Mucosa of stomach (tissue), 1 donor: ENCODE measurements around the gene CFAP74.

Experiments
- H3K27me3 ChIP-seq: one replicate; pipeline ENCODE4 v1.7.0; 2013; ENCODE audit warnings: mild to moderate bottlenecking, low read length; ENCODE audit not compliant: control insufficient read depth, insufficient read depth
- H3K36me3 ChIP-seq: one replicate; pipeline ENCODE4 v1.7.0; 2013; ENCODE audit warnings: low read length; ENCODE audit not compliant: control insufficient read depth, insufficient read depth
- H3K4me1 ChIP-seq: one replicate; pipeline ENCODE4 v1.7.0; 2013; ENCODE audit warnings: mild to moderate bottlenecking, low read length; ENCODE audit not compliant: control insufficient read depth, insufficient read depth
- H3K4me3 ChIP-seq: one replicate; pipeline ENCODE4 v1.7.0; 2013; ENCODE audit warnings: low read length
- H3K9ac ChIP-seq: one replicate; pipeline ENCODE4 v1.7.0; 2013; ENCODE audit warnings: mild to moderate bottlenecking, low read length, moderate library complexity
- H3K9me3 ChIP-seq: one replicate; pipeline ENCODE4 v1.7.0; 2013; ENCODE audit warnings: mild to moderate bottlenecking, low read length, moderate library complexity; ENCODE audit not compliant: control insufficient read depth
- donor health status: Pancreatic carcinoma.

The CFAP74 gene

DNA sequence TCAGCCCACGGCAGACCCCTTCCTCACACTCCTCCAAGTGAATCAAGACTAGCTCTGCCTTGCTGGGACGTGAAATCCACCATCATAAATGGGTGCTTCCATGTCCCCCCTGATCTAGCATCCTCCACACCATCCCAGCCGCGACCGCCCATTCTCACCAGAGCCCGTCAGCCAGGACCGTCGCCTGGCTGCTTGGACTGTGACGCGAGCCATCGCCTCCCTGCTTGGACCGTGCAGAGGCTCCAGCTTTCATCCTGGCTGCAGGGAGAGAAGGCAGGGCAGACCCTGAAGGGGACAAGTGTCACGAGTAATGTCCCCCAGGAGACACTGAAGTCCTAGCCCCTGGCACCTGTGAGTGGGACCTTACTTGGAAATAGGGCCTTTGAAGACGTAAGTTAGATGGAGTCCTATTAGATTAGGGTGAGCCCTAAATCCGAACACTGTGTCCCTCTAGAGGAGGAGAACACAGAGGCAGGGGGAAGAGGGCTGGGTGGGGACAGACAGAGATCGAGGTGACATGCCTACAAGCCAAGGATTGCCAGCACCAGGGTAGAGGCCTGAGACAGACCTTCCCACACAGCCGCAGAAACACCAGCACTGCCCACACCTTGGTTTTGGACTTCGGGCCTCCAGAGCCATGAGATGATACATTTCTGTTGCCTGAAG lies 33.9 kb upstream of the CFAP74 start:
- Histone ChIP-seq H3K4me3 (no peak overlapping the region), H3K27me3 (peaks cover 11% of the 10 kb centered on the region), H3K9ac (no peak overlapping the region), H3K9me3 (no peaks in the 10 kb centered on the region), H3K4me1 (no peaks in the 10 kb centered on the region), H3K36me3 (no peaks in the 10 kb centered on the region)

DNA sequence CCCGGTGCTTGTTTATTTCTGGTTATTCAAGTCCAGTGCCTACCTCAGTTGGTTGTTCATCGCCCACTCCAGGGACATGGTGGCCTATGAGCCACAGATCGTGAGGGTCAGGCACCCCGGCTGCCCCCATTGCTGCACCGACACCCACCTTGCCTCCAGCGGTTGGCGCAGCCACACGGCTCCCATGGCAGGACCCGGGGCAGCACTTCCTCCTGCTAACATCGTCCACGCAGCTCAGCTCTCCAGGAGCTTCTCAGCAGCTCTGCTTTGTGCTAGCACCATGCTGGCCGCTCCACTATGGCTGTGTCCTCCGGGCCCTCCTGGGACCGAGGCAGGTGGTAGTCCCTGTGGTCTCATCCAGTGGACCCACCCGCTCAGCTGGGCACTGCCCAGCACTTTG lies 32.7 kb upstream of the CFAP74 start:
- no peak overlapping the region for H3K4me3 ChIP-seq
- peaks cover 15% of the 10 kb centered on the region for H3K27me3 ChIP-seq
- no peaks in the 10 kb centered on the region for H3K4me1 ChIP-seq

DNA sequence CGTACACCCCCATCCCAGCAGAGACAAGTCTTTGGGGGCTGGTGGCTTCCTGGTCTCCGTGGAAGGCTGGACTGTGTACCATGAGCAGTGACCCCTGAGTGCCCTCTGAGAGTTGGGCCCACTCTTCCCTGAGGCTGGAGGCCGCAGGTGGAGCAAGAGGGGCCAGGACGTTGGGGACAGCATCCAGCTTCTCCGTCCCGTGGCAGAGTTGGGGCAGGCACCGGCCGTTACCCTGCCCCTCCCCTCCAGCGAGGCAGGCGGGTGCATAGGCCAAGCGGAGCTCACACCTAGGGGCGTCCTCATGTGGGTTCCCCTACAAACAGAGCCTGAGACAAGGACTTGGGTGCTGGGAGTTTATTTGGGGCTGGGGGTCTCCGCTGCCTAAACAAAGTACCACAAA lies 29.6 kb upstream of the CFAP74 start:
- Histone ChIP-seq H3K9ac (no peak overlapping the region), H3K9me3 (no peaks in the 10 kb centered on the region), H3K4me3 (no peak overlapping the region), H3K36me3 (no peaks in the 10 kb centered on the region), H3K4me1 (no peaks in the 10 kb centered on the region), H3K27me3 (peaks cover 10% of the 10 kb centered on the region)

More for the DNA sequence above, 32.7 kb upstream of the CFAP74 start:
- Histone ChIP-seq H3K36me3 (no peaks in the 10 kb centered on the region), H3K9me3 (no peaks in the 10 kb centered on the region), H3K9ac (no peak overlapping the region)

DNA sequence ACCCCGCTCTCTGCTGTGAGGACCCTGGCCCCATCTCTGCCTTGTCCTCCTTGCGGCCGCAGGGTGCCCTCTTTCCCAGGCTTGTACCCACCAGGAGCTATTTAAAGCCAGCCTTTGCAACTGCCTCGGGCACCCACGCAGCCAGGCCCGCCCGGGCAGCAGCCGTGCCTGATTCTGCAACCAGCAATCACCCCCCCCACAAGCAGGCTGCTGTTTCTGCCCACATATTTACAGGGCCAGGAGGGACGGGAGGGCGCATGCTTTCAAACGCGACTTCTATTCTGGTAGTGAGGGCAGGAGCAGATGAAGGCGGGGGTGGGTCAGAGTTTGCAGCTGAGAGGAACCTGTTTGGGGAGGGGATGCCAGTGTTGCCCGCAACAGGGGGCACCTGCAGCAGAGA lies 29.2 kb upstream of the CFAP74 start:
- Histone ChIP-seq H3K9ac (no peak overlapping the region), H3K36me3 (no peaks in the 10 kb centered on the region), H3K4me1 (no peaks in the 10 kb centered on the region), H3K27me3 (peaks cover 9% of the 10 kb centered on the region), H3K9me3 (no peaks in the 10 kb centered on the region), H3K4me3 (no peak overlapping the region)

DNA sequence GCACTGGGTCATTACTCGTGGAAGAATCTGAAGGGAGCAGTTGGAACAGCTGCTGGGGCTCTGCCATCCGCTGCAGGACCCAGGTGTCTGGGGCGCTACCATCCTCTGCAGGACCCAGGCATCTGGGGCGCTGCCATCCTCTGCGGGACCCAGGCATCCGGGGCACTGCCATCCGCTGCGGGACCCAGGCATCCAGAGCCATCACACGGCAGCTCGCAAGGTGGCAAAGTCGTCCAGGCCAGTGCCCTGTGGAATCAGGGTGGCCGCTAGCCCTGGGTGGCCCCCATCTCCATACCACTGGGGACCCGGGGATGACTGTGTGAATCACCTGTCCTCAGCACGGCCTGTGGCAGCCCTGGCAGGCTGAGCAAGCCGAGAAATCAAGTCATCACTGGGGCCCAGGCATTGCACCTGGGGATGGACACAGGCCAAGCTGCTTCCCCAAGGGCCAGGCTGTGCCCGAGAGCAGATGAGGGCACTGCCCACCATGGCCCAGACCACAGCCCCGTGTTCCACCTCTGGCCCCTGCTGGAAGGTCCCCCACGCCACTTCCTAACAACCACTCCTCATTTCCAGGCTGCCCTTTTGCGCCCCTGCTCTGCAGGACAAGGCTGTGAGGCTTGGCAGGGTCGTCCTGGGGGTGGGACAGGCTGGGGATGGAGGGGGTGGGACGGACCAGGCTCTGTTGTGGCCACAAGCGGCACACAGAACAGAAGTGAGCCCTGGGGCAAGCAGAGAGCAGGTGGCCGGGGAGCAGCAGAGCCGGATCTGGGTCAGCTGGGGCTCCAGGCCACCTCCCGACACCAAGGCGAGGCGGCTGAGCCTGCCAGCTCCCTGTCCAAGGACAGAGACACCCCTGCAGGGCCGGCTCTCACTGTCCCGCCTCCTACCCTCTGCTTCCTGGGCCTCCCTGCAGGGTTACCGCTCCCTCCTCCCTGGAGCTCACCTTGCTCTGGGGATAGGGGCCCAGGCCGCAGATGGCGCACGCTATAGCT lies 28.3 kb upstream of the CFAP74 start:
- Histone ChIP-seq H3K9ac (no peak overlapping the region), H3K4me1 (no peaks in the 10 kb centered on the region), H3K27me3 (peaks cover 9% of the 10 kb centered on the region), H3K9me3 (no peaks in the 10 kb centered on the region), H3K4me3 (no peak overlapping the region), H3K36me3 (no peaks in the 10 kb centered on the region)

DNA sequence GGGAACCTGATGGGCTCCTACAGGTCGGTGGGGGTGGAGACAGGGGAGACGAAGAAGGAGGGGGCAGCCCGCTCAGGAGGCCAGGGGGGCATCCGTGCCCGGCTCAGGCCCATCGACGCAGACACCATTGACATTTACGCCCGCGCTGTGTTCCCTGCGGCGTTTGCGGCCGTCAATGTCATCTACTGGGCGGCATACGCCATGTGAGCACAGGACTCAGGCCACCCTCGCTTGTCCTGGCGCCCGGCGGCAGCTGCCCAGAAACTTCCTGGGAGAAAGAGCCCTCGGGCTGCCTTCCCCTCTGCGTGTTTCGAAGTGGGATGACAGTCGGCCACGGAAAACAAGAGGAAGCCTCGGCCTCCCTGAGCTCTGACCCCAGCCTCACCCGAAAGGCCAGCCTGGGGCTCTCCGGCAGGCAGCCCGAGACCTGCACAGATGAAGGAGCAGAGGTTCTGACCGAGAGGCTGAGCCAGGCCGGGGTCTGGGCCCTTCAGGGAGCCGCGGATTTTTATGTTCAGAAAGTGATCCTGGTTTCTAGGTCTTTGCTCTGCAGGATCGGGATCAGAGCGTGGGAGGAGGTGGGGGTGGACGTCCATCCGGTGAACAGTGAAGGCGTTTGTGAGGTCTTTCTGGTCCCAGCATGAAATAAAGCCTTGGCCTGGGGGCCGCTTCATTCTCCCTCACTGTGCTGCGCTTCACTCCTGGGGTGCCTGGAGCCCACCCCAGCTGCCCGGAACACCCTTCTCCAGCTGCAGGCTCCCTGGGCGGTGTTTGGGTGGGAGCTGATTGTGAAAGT lies 26.7 kb upstream of the CFAP74 start:
- Histone ChIP-seq H3K9me3 (no peaks in the 10 kb centered on the region), H3K36me3 (no peaks in the 10 kb centered on the region), H3K27me3 (peaks cover 9% of the 10 kb centered on the region), H3K4me3 (no peak overlapping the region), H3K9ac (no peak overlapping the region), H3K4me1 (no peaks in the 10 kb centered on the region)

DNA sequence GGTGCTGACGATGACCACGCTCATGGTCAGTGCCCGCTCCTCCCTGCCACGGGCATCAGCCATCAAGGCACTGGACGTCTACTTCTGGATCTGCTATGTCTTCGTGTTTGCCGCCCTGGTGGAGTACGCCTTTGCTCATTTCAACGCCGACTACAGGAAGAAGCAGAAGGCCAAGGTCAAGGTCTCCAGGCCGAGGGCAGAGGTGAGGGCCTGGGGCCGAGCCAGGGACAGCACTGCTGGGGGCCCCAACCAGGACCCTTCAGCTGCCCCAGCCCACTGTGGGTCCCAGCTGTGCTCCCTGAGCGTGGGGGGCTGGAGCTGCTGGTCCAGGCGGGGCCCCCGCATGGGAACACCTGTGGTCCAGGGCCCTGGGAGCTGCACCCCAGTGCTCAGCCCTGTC lies 26.0 kb upstream of the CFAP74 start:
- no peak overlapping the region for H3K9ac ChIP-seq
- no peaks in the 10 kb centered on the region for H3K4me1 ChIP-seq
- peaks cover 11% of the 10 kb centered on the region for H3K27me3 ChIP-seq
- H3K4me3 ChIP-seq: no peak overlapping the region
- no peaks in the 10 kb centered on the region for H3K9me3 ChIP-seq
- H3K36me3 ChIP-seq: no peaks in the 10 kb centered on the region

DNA sequence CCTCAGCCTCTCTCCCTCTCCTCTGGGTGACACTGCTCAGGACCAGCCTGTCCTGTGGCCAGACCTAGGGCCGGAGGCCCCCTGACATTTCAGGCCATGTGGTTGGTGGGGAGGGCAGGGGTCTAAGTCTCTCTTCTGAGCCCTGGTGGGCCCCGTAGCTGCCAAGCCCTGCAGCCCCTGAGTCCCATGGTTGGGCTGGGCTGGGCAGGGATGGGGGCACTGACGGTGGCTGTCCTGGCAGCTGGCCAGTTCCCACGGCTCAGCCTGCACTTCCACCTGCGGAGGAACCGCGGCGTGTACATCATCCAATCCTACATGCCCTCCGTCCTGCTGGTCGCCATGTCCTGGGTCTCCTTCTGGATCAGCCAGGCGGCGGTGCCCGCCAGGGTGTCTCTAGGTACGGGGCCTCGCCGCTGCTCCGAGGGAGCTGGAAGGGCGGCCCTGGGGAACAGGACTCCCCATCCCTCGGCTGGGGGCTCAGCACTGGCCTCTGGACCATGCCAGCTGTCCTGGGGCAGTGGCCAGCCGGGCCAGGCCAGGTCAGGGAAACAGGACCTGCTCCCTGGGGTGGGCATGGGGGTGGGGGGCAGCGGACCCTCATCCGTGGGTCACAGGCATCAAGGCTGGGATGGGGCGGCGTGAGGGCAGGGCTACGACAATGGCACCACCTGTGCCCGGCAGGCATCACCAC lies 25.4 kb upstream of the CFAP74 start:
- no peaks in the 10 kb centered on the region for H3K4me1 ChIP-seq
- H3K9me3 ChIP-seq: no peaks in the 10 kb centered on the region
- H3K27me3 ChIP-seq: peaks cover 15% of the 10 kb centered on the region
- H3K4me3 ChIP-seq: no peak overlapping the region
- no peaks in the 10 kb centered on the region for H3K36me3 ChIP-seq
- H3K9ac ChIP-seq: no peak overlapping the region

DNA sequence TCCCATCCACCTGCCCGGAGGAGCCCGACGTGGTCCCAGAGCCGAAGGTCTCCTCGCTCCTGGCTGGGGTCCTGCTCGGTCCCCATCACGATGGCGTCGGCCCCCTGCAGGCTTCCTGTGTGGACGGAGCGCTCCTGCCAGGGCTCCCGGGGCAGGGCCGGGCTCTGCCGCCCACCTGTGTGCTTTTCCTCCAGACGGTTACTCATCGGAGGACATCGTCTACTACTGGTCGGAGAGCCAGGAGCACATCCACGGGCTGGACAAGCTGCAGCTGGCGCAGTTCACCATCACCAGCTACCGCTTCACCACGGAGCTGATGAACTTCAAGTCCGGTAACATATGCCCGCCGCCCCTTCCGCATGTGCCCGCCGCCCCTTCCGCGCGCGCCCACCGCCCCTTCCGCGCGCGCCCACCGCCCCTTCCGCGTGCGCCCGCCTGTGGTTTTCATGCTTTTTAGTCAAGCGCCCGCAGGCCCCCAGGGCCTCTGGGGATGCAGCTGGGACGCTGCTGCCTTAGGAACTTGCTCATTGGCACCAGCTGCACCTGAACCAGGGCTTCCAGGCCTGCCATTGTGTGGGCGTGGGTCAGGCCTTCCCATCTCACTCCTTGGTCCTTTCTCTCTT lies 24.5 kb upstream of the CFAP74 start:
- Histone ChIP-seq H3K4me1 (no peaks in the 10 kb centered on the region), H3K4me3 (no peak overlapping the region), H3K9ac (no peak overlapping the region), H3K9me3 (no peaks in the 10 kb centered on the region), H3K27me3 (peaks cover 18% of the 10 kb centered on the region), H3K36me3 (no peaks in the 10 kb centered on the region)

DNA sequence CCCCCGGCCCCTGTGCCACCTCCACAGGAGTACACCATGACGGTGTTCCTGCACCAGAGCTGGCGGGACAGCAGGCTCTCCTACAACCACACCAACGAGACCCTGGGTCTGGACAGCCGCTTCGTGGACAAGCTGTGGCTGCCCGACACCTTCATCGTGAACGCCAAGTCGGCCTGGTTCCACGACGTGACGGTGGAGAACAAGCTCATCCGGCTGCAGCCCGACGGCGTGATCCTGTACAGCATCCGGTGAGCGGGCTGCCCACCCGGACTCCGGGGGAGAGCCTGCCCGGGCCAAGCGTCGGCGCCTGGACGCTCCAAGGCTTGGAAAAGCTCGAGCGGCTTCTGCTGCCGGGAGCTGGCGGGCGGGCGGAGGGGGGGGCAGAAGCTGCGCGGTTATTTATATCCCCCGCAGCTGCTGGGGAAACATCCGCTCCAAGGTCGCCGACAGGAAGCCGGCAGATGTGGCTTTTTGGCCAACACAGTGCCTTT lies 21.9 kb upstream of the CFAP74 start:
- peaks cover 30% of the 10 kb centered on the region for H3K27me3 ChIP-seq
- no peak overlapping the region for H3K9ac ChIP-seq
- no peaks in the 10 kb centered on the region for H3K36me3 ChIP-seq
- H3K9me3 ChIP-seq: no peaks in the 10 kb centered on the region
- H3K4me1 ChIP-seq: no peaks in the 10 kb centered on the region
- no peak overlapping the region for H3K4me3 ChIP-seq

DNA sequence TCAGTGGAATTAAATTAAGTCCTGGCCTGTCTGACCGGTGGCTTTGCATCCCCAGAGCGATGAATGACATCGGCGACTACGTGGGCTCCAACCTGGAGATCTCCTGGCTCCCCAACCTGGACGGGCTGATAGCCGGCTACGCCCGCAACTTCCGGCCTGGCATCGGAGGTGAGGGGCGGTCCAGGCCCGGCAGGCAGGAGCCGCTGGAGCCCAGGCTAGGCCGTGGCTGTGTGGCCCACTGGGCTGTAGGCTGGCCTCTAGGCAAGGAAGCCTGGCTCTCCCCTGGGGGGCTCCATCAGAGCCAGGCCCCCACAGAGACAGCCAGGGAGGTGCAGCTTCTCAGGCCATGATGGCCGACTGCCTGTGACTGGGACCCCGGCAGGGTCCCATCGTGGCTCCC lies 21.3 kb upstream of the CFAP74 start:
- Histone ChIP-seq H3K36me3 (no peaks in the 10 kb centered on the region), H3K4me3 (no peak overlapping the region), H3K27me3 (peaks cover 36% of the 10 kb centered on the region), H3K4me1 (no peaks in the 10 kb centered on the region), H3K9ac (no peak overlapping the region), H3K9me3 (no peaks in the 10 kb centered on the region)
